NCI-H1048 (cell line): ENCODE data around the gene HSPB3.
"Not testable (repeated sequence)": the region's sequence is repeated elsewhere in the genome, so short reads cannot be mapped to it uniquely, and the experiment has no call there.

ENCODE experiments used
- DNase-seq: peaks from one replicate; lab custom pipeline; 2025; lab: John Stamatoyannopoulos, UW

Gene HSPB3

DNA sequence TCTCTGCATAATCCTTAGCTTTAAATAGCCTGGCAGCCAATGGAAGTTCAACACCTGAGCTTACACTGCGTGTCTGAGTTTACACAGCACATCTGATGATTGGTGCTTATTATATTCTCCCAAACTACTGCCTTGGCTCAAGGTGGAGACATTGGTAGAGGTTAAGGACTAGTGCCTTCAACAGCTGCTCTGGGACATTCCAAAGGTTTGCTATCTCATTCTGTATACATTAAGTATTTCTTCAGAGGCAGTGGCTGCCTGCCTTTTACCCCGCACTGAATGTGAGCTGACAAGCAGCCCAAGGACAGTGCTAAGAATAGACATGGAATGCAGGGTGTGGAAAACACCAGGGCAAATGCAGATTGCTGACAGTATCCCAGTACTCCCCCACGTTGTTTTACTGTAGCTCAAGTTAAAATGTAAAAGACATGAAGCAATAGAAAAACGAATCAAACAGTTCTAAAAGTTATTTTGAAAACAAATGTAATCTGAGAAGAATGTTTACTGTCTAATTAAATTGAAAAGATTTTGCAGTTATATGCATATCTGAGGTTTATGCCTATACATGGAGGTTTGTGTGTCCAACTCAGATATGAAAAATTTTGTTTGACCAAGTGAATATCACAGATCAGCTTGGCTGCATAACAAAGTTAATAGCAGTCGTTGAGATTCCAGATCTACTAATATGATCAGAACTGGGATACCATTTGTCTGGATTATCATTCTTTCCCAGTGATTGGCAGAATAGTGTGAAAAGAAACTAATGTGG lies 1.8 kb downstream of the HSPB3 start:
- no peak for DNase-seq

DNA sequence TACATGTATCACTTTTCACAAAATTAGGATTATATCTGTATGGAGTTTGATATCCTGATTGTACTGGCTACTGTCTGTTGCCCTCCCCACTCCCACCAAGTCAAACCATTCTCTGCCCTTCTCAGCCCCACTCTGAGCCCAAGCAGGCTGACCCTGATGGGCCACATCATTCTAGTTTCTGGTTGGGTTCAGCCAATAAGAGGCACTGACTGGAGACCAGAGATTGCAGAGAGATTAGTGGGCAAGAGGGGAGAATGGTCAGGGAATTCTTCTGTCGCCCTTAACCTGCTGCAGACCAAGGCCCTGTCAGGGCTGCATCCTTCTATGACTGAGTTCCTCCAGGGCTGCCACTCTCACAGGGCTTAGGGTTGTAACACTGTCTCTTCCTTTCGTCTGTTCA lies 2.7 kb downstream of the HSPB3 start:
- no peak for DNase-seq

DNA sequence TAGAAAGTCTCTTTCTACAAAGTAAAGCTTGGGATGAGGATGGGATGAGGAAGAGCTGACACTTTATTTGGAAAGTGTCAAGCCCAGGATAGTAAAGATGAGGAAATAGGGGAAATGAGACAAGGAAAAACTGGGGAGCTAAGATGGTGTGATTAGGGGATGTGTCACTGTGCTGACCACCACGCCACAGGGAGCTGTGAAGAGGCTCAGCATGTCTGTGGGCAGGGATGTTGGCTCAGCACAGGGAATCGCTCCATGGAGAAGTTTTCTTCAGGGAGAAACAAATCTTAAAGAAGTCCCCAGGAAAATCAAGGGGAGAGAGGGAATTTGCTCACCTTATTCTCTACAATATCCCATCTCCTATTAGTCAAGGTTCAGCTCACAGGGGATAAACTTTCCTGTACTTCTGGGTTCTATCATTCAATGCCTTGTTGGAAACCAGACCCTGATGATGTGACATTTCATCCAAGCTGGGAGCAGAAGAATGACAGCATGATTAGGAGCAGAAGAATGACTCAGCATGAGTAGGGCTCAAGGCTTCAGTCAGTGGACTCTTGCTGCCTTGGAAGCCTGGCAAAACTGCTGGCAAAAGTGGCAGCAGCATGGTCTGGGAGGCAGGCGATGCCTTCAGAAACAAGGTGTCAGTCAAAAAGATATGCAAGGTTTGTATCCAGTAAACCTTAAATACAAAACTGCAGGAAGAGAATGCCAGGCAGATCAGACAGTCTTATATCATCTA lies 4.9 kb downstream of the HSPB3 start:
- no peak for DNase-seq

DNA sequence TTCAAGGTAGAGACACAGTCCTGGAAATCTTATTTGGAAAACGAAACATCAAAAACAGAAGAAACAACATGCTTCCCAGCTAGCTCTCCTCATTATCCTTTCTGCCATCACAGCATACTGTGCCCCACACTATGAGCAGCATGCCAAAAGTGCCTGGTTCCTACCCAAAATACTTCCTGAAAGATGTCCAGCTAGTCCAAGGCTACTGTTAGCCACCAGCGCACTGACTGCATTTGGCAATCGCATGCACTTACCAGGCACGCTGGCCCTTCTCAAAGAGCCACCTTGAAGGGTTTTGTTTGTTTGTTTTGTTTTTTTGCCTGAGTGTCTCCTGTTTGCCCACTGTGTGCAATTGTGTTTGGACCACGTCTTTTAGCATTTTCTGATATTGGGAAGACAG lies 6.8 kb downstream of the HSPB3 start:
- DNase-seq = no peak

DNA sequence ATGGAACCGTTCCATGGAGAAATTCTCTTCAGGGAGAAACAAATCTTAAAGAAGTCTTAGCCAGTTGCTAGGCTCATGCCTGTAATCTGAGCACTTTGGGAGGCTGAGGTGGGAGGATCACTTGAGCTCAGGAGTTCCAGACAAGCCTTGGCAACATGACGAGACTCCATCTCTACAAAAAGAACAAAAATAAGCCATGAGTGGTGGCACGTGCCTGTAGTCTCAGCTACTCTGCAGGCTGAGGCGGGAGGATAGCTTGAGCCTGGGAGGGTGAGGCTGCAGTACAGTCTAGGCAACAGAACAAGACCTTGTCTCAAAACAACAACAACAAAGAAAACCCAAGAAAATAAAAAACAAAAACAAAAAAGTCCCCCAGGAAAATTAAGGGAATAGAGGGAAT lies 8.2 kb downstream of the HSPB3 start:
- no peak for DNase-seq

DNA sequence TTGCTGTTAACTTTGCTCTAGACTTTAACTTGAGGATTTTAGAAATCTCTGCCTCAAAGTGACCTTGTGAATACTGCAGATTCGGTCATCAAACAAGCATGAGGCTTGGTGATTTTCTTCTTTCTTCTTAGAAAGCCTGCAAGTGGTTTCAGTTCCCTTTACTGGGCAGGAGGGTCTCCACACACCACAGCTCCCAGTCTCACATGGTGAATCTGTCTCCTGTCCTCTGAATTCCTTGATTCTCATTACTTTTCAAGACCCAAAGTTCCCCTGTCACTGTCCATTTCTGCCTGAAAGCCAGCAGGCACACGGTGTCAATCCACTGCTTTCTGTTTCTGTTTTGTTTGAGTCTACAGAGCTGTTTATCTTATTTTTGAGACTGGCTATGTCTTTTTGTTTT lies 14.1 kb downstream of the HSPB3 start:
- DNase-seq = no peak

DNA sequence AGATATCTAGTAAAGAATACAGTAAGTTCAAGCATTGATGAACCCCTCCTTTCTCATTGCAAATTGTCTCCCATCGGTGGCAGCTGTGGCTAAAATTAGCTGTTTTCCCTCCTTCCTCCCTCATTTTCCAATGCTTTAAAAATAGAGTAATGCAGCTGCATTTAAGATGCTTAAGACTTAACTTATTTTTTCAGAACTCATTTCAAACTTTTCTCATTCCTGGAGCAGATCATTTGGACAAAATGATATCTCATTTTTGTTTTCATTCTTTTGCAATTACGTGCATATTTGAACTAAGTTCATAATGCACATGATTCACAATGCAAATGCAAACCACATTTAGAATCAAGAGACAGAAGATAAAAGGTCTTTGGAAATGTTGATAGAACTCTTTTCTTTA lies 14.6 kb downstream of the HSPB3 start:
- no peak for DNase-seq

DNA sequence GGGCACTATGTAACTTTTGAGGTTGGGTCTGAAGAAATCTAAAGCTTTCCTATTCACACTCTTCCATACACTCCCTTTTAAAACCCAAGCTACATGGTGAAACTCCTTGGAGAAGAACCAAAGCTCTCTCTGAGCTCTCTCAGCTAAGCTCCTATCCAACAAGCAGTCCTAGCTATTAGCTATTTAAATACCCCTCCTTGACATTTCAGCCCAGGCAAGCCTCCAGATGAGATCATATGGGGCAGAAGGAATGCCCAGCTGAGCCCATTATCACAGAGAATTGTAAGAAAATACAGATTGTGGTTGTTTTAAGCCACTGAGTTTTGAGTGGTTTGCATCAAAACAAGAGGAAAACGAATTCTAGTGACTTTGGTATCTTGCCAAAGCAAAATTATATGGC lies 15.2 kb downstream of the HSPB3 start:
- no peak for DNase-seq

DNA sequence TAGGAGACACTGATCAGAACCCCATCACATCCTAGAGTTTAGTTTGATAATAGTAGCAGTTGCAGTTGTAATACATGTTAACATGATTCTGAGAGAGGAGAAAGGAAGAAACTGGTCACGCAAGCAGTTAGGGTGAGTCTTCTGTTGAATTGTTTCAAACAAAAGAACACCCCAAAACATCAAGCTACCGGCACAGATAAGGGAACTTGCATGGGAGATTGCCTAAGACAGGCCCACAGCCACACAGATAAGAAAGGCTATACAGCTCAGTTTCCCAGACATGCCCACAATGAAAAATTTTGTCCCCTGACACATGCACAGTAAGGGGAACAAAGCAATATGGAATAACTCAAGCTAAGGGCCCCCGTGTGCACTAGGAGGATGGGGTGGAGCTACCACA lies 15.9 kb downstream of the HSPB3 start:
- no peak for DNase-seq

DNA sequence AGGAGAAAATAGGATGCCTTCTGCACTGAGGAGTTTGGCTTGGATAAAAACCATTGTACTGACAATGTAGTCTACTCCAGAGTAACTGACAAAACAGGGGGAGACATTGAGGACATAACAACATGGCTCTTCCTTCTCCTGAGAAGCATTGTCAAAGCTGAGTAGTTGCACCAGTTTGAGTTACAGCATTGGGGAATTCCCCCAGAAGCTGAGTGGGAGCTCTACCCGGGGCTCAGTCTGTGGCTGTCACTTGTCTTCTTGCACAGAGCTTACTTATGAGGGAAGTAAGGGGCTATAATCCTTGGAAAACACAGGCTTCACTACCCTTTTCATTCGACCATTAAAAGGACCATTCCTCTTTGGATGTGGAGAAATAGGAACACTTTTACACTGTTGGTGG lies 21.2 kb downstream of the HSPB3 start:
- no peak for DNase-seq

DNA sequence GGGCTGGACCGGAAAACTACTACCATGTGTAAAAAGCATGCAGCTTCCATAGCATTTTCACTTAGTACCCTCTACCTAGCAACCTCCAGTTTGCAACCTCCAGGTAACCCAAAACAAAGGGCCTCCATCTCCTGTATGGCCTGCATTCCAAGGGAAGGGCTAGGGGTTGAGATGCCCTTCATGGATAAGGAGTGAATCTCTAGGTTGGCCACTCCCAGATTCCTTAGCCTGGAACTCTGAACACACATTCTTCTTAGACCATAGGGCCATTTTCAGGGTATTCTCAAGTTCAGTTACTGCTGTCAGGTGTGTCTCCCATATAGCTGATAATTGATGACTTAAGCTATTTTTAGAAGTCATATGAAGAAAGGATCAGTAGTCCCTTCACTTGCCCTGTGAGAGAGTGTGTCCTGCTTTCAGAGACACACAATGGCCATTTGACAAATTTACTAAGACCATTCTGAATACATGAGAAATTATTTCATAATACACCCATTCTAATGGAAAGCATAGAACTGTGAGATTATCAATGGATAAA lies 22.5 kb downstream of the HSPB3 start:
- DNase-seq = no peak

DNA sequence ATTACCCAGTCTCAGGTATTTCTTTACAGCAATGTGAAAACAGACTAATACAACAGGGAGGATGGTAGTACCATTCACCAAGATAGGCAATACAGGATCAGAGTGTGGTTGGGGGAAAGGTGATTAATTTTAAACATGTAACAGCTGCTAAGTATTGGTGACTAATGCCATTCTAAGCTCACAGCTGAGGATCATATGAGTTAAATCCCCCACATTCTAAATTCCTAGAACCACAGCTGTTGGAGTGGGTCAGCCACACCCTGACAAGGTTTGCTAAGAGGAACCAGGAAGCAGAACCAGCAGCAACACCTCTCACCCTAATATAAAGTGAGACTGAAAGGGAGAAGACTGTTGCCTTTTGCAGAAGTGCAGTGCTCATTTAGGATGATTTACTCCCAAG lies 24.8 kb downstream of the HSPB3 start:
- no peak for DNase-seq

DNA sequence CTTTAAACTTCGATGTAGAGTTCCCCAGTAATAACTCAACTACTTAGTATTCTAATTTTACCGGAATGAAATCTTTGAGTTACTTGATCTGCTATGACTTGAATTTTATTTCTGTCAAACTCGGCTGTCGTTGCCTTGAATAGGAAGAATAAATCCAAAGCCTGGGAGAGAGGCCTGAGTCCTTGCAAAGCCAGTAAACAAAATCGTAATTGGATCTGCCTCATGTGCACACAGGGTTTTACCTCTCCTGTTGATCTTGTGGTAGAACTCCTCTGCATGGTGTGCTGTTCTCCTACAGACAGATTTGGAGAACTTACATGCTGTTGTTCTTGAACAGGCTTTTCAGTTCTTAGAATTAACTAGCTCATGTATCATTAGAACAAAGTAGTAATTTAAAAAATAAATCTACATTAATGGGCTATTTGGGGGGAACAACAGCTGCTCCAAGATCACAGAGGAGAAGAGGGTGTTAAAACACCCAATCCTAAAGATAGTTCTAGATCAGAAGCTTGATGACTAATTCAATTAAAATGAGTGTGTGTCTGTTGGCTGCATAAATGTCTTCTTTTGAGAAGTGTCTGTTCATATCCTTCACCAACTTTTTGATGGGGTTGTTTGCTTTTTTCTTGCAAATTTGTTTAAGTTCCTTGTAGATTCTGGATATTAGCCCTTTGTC lies 28.9 kb downstream of the HSPB3 start:
- DNase-seq = no peak

DNA sequence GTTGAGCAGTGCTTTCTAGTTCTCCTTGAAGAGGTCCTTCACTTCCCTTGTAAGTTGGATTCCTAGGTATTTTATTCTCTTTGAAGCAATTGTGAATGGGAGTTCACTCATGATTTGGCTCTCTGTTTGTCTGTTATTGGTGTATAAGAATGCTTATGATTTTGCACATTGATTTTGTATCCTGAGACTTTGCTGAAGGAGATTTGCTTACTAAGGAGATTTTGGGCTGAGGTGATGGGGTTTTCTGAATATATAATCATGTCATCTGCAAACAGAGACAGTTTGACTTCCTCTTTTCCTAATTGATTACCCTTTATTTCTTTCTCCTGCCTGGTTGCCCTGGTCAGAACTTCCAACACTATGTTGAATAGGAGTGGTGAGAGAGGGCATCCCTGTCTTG lies 30.2 kb downstream of the HSPB3 start:
- not testable (repeated sequence) for DNase-seq

DNA sequence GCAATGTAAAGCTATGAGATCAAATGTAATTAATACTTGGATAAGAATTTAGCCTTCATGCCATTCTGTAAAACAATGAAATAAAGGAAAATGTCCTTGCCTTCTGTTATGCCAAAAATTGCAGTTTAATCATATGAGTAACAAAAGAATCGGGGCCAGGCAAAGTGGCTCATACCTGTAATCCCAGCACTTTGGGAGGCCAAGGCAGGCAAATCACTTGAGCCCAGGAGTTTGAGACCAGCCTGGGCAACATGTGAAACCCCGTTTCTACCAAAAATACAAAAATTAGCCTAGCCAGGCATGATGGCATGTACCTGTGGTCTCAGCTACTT lies 34.1 kb downstream of the HSPB3 start:
- DNase-seq = not testable (repeated sequence)

DNA sequence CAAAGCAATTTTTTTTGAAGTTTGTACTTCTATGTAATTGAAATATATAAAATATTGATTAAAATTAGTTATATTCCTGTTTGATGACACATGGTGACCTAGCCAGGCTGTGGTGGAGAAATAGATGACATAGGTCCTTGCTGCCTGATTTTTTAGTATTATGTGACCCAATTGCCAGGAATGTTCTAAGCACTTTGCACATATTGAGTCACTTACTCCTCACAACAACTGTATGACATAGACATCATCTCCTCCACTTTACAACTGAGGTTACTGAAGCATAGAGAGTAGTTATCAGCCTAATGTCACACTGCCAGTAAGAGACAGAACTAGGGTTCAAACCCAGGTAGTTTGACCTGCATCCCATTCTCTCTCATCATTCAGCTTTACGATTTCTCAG lies 35.8 kb downstream of the HSPB3 start:
- DNase-seq = no peak

DNA sequence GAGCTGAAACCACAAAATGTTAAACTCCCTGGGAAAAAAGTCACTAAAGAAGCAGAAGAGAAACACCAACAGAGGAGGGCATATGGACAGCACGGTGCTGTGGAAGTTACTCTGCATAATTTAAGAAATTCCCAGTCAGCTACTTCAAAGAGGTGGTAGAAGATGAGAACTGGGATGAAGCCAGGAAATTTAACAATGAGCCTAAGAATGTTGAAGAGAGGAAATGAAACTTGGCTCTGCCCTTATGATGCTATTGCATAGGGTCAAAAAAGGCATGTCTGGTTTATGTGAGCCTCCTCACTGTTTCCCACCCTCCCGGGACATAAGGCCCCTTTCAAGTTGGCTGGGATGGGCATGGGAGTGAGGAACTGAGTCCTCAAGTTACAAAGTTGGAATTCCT lies 36.7 kb downstream of the HSPB3 start:
- no peak for DNase-seq

DNA sequence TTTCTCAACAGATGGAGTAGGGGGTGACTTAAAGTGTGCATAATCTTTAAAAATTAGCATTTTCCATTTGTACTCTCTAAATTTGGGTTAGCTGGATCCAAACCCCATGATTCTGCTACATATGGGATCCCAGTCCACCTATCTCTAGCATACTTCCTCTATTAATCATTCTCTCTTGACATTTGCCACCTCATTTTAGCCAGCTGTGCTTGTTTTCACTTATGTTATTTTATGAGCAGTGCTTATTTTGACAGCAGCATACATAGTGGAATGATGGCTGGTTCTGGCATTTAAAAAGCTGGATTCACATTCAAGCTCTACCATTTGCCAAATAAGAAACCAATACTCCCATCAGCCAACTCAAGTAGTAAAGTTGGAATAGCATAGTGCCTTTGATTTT lies 39.5 kb downstream of the HSPB3 start:
- no peak for DNase-seq
